ENCODE results near the gene CBL. TPM values are rescaled to one million over a fixed set of nuclear protein-coding genes. Genes with fewer than 3 reads are reported as not detected.

CBL gene
- total RNA-seq, 1 experiment from 2014 or later, result 52.7 TPM

GRCh38 chr11:119168471-119169281, 37.5 kb upstream of the CBL start, which contains the start of gene NLRX1:
NLRX1 (plus strand) TSS chr11:119168725; CDS start chr11:119171404, 2,679 bp downstream.
- CTCF ChIA-PET, result interaction anchor here (0.8 to 2.0 kb wide), 2 partner anchors 28 to 66 kb away, joined by 3 to 9 read pairs; partner anchors contain the start of gene DPAGT1

GRCh38 chr11:119169282-119169719, 36.8 kb upstream of the CBL start:
- Histone ChIP-seq H3K9me3 (no peaks in the 10 kb centered on the region), H3K4me1 (peaks cover 4% of the 10 kb centered on the region; the same call in 1 of the 2 replicates), H3K36me3 (ENCODE audit: control insufficient read depth, insufficient read depth, low read length) (no peaks in the 10 kb centered on the region), H3K27me3 (replicated peaks; ENCODE audit: control insufficient read depth, insufficient read depth, low read length) (no peaks in the 10 kb centered on the region), H3K4me3 (ENCODE audit: low read depth, low read length) (peak overlapping the region; percentile 51)
- BruUV-seq (replicated peaks), result TSS peak; percentile 38
- DNase-seq, result no peak
- TF ChIP-seq CTCF (IDR thresholded peaks at IDR 0.05; ENCODE audit: insufficient read depth in 1 of 2, low read depth in 1 of 2, low read length in 1 of 2, severe bottlenecking in 1 of 2, unreplicated experiment in 1 of 2), result no peak
- H3K4me3 Mint-ChIP-seq (ENCODE audit: unreplicated experiment), result peak overlapping the region; percentile 66
- intact Hi-C loops (cut with micrococcal nuclease; ENCODE audit: unreplicated experiment), result no loop called here
- ChIA-PET POLR2A (interaction anchor here (1.2 kb wide), 1 partner anchor 48 kb away, joined by 24 read pairs; the partner anchor contains the start of gene HINFP), CTCF (interaction anchor here (0.6 to 0.8 kb wide), 2 partner anchors 27 to 483 kb away, joined by 3 to 9 read pairs; no protein-coding TSS in a partner anchor)
- no peaks in the 10 kb centered on the region for H3K27me3 Mint-ChIP-seq (ENCODE audit: insufficient read depth, unreplicated experiment)
- H3K36me3 Mint-ChIP-seq (ENCODE audit: insufficient read depth, unreplicated experiment), result no peaks in the 10 kb centered on the region
- no peak overlapping the region for H3K27ac Mint-ChIP-seq (ENCODE audit: unreplicated experiment)
- H3K4me1 Mint-ChIP-seq (ENCODE audit: low read depth, unreplicated experiment), result no peaks in the 10 kb centered on the region
- H3K9me3 Mint-ChIP-seq (ENCODE audit: unreplicated experiment), result no peaks in the 10 kb centered on the region

More at GRCh38 chr11:119168471-119169281, 37.5 kb upstream of the CBL start, which contains the start of gene NLRX1:
- H3K4me1 Mint-ChIP-seq (ENCODE audit: low read depth, unreplicated experiment), result no peaks in the 10 kb centered on the region
- no peaks in the 10 kb centered on the region for H3K9me3 Mint-ChIP-seq (ENCODE audit: unreplicated experiment)
- H3K27me3 Mint-ChIP-seq (ENCODE audit: insufficient read depth, unreplicated experiment), result no peaks in the 10 kb centered on the region
- peak; percentile 74 to 80 for DNase-seq
- no TSS peak for BruUV-seq (replicated peaks)
- peaks cover 4% of the 10 kb centered on the region; the same call in 1 of the 2 replicates for H3K4me1 ChIP-seq
- peak within 1 kb of the TSS; percentile 51 for H3K4me3 ChIP-seq (ENCODE audit: low read depth, low read length)
- H3K9me3 ChIP-seq, result no peaks in the 10 kb centered on the region
- intact Hi-C loops (cut with micrococcal nuclease; ENCODE audit: unreplicated experiment), result loop anchor here (1.0 kb wide), 1 partner anchor 29 kb away; no protein-coding TSS in a partner anchor
- H3K36me3 ChIP-seq (ENCODE audit: control insufficient read depth, insufficient read depth, low read length), result no peaks in the 10 kb centered on the region
- POLR2A ChIA-PET, result interaction anchor here (1.2 kb wide), 1 partner anchor 48 kb away, joined by 24 read pairs; the partner anchor contains the start of gene HINFP
- no peaks in the 10 kb centered on the region for H3K27me3 ChIP-seq (replicated peaks; ENCODE audit: control insufficient read depth, insufficient read depth, low read length)
- H3K4me3 Mint-ChIP-seq (ENCODE audit: unreplicated experiment), result peak within 1 kb of the TSS; percentile 66
- TF ChIP-seq CTCF (IDR thresholded peaks at IDR 0.05; ENCODE audit: insufficient read depth in 1 of 2, low read depth in 1 of 2, low read length in 1 of 2, severe bottlenecking in 1 of 2, unreplicated experiment in 1 of 2), result peak; percentile 45 to 74
- no peak within 1 kb of the TSS for H3K27ac Mint-ChIP-seq (ENCODE audit: unreplicated experiment)
- no peaks in the 10 kb centered on the region for H3K36me3 Mint-ChIP-seq (ENCODE audit: insufficient read depth, unreplicated experiment)

- no peak overlapping the region for H3K4me3 ChIP-seq (ENCODE audit: low read depth, low read length)
- no peaks in the 10 kb centered on the region for H3K27me3 ChIP-seq (replicated peaks; ENCODE audit: control insufficient read depth, insufficient read depth, low read length)
- no peaks in the 10 kb centered on the region for H3K9me3 ChIP-seq
- DNase-seq, result no peak
- no peak overlapping the region for H3K27ac Mint-ChIP-seq (ENCODE audit: unreplicated experiment)
- no TSS peak for BruUV-seq (replicated peaks)
- no peaks in the 10 kb centered on the region for H3K36me3 Mint-ChIP-seq (ENCODE audit: insufficient read depth, unreplicated experiment)
- H3K9me3 Mint-ChIP-seq (ENCODE audit: unreplicated experiment), result no peaks in the 10 kb centered on the region
- no peaks in the 10 kb centered on the region for H3K27me3 Mint-ChIP-seq (ENCODE audit: insufficient read depth, unreplicated experiment)
- no peak overlapping the region for H3K4me3 Mint-ChIP-seq (ENCODE audit: unreplicated experiment)
- H3K36me3 ChIP-seq (ENCODE audit: control insufficient read depth, insufficient read depth, low read length), result no peaks in the 10 kb centered on the region
- POLR2A ChIA-PET, result no interaction called here
- CTCF ChIA-PET, result interaction anchor here (0.7 kb wide), 1 partner anchor 24 kb away, joined by 3 read pairs; no protein-coding TSS in a partner anchor
- no peaks in the 10 kb centered on the region for H3K4me1 Mint-ChIP-seq (ENCODE audit: low read depth, unreplicated experiment)
- intact Hi-C loops (cut with micrococcal nuclease; ENCODE audit: unreplicated experiment), result no loop called here
- H3K4me1 ChIP-seq, result peaks cover 4% of the 10 kb centered on the region; the same call in 1 of the 2 replicates
- no peak for TF ChIP-seq CTCF (IDR thresholded peaks at IDR 0.05; ENCODE audit: insufficient read depth in 1 of 2, low read depth in 1 of 2, low read length in 1 of 2, severe bottlenecking in 1 of 2, unreplicated experiment in 1 of 2)
Measured at GRCh38 chr11:119172513-119172912, 33.6 kb upstream of the CBL start.
